Left ventricle myocardium inferior (tissue), 1 donor: ENCODE measurements around the gene ADGRF1. TPM values are rescaled to one million over a fixed set of nuclear protein-coding genes. Genes with fewer than 3 reads are reported as not detected.

ENCODE experiments used
- DNase-seq: peaks from one replicate; pipeline ENCODE4 v3.0.0-alpha.2; 2020
- H3K27ac ChIP-seq: fragments of 200-600 bp; replicated peaks from 2 replicates; pipeline ENCODE4 v1.8.0; 2021
- H3K27me3 ChIP-seq: fragments of 200-600 bp; 2 replicates; pipeline ENCODE4 v1.8.0; 2021; ENCODE audit warnings: low read depth
- H3K36me3 ChIP-seq: fragments of 200-600 bp; 2 replicates; pipeline ENCODE4 v1.8.0; 2021
- H3K4me1 ChIP-seq: fragments of 200-600 bp; 2 replicates; pipeline ENCODE4 v1.8.0; 2021
- H3K4me3 ChIP-seq: fragments of 200-600 bp; 2 replicates; pipeline ENCODE4 v1.8.0; 2021; ENCODE audit warnings: mild to moderate bottlenecking, moderate library complexity
- H3K9me3 ChIP-seq: fragments of 200-600 bp; replicated peaks from 2 replicates; pipeline ENCODE4 v1.8.0; 2021
- intact Hi-C: fragments of 100-400 bp; cut with micrococcal nuclease; formaldehyde crosslinking; loops from one replicate; pipeline ENCODE4 v1.11.0; 2022
- total RNA-seq: library from RNA; stranded (reverse); fragmentation: NEBNext Ultra II Directional; extraction: Animal tissue kit (Norgen Biotek cat#: 25700); gene quantifications from one replicate; pipeline ENCODE4 v1.2.1, GENCODE V29; 2021
- TF ChIP-seq, protein P1 (sequence below): fragments of 200-600 bp; IDR thresholded peaks from 2 replicates; pipeline ENCODE4 v1.8.0; 2021; ENCODE audit warnings: antibody characterized with exemption, mild to moderate bottlenecking, borderline replicate concordance
- donor health status: DM: no; HTN: yes; CAD: no; lungs with severe emphysema.

ADGRF1 gene
- total RNA-seq, 1 donor from 2014 or later = not detected

- H3K9me3 ChIP-seq = no peaks in the 10 kb centered on the region
- intact Hi-C loops = no loop called here
Observed at GRCh38 chr6:46979206-46979605, 62.9 kb downstream of the ADGRF1 start.

GRCh38 chr6:46974786-46975185 lies 67.3 kb downstream of the ADGRF1 start:
- Histone ChIP-seq H3K9me3 (no peaks in the 10 kb centered on the region), H3K4me1 (no peaks in the 10 kb centered on the region), H3K4me3 (no peak overlapping the region), H3K27me3 (no peaks in the 10 kb centered on the region), H3K36me3 (no peaks in the 10 kb centered on the region), H3K27ac (no peak overlapping the region)
- intact Hi-C loops = no loop called here
- no peak for DNase-seq
- TF ChIP-seq, protein P1, sequence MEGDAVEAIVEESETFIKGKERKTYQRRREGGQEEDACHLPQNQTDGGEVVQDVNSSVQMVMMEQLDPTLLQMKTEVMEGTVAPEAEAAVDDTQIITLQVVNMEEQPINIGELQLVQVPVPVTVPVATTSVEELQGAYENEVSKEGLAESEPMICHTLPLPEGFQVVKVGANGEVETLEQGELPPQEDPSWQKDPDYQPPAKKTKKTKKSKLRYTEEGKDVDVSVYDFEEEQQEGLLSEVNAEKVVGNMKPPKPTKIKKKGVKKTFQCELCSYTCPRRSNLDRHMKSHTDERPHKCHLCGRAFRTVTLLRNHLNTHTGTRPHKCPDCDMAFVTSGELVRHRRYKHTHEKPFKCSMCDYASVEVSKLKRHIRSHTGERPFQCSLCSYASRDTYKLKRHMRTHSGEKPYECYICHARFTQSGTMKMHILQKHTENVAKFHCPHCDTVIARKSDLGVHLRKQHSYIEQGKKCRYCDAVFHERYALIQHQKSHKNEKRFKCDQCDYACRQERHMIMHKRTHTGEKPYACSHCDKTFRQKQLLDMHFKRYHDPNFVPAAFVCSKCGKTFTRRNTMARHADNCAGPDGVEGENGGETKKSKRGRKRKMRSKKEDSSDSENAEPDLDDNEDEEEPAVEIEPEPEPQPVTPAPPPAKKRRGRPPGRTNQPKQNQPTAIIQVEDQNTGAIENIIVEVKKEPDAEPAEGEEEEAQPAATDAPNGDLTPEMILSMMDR = no peak

More at GRCh38 chr6:46979206-46979605, 62.9 kb downstream of the ADGRF1 start:
- H3K4me1 ChIP-seq = no peaks in the 10 kb centered on the region
- H3K4me3 ChIP-seq = no peak overlapping the region
- no peaks in the 10 kb centered on the region for H3K36me3 ChIP-seq
- H3K27ac ChIP-seq = no peak overlapping the region
- H3K27me3 ChIP-seq = no peaks in the 10 kb centered on the region
- TF ChIP-seq, protein P1 = no peak
- DNase-seq = no peak

DNA sequence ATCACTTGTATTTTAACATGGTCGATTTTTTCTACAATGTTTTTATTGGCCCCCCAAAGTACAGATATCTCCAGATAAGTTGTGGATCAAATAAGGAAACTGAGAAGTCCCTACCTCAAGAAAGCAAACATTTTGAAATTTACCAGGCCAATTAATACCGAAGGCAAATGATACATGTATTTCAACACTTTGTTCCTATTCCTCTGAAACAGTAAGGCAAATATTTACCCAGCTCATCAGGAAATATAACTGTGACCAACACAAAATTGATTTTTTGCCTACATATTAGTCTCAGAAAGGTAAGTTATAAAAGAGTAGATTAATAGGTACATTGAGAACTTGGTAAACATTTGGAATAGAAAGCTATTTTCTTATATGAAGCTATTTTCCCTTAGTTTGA lies 69.1 kb downstream of the ADGRF1 start:
- Histone ChIP-seq H3K4me3 (no peak overlapping the region), H3K27ac (no peak overlapping the region), H3K9me3 (no peaks in the 10 kb centered on the region), H3K4me1 (no peaks in the 10 kb centered on the region), H3K27me3 (no peaks in the 10 kb centered on the region), H3K36me3 (no peaks in the 10 kb centered on the region)
- intact Hi-C loops = no loop called here
- TF ChIP-seq, protein P1 = no peak
- no peak for DNase-seq

- intact Hi-C loops = no loop called here
- no peak overlapping the region for H3K4me3 ChIP-seq
- no peaks in the 10 kb centered on the region for H3K36me3 ChIP-seq
- no peaks in the 10 kb centered on the region for H3K4me1 ChIP-seq
- H3K9me3 ChIP-seq = no peaks in the 10 kb centered on the region
- TF ChIP-seq, protein P1 = no peak
- no peak overlapping the region for H3K27ac ChIP-seq
- no peak for DNase-seq
- no peaks in the 10 kb centered on the region for H3K27me3 ChIP-seq
Observed at GRCh38 chr6:46972531-46972930, 69.6 kb downstream of the ADGRF1 start.

DNA sequence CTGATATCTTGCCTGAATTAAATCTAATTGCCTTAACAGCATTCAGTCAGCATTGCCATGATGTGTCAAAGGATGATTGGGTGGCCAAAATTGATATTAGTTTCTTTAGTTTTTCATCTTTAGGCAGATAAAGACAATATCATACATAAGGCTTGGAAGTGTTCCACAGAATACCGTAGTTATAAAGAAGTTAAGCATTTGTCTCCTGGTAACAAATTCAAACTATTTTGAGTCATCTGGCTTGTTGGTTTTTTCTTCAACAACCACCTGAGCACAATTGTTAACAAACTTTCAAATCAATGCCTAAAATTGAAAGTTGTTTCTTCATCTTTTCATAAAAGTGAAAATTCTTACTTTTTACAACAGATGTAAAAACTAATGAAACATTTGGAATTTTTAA lies 72.9 kb downstream of the ADGRF1 start:
- no peaks in the 10 kb centered on the region for H3K27me3 ChIP-seq
- H3K4me1 ChIP-seq = peaks cover 15% of the 10 kb centered on the region
- TF ChIP-seq, protein P1 = no peak
- no peak for DNase-seq
- H3K36me3 ChIP-seq = no peaks in the 10 kb centered on the region
- no peaks in the 10 kb centered on the region for H3K9me3 ChIP-seq
- intact Hi-C loops = no loop called here
- H3K4me3 ChIP-seq = no peak overlapping the region
- H3K27ac ChIP-seq = no peak overlapping the region
